Measurements from ENCODE around the gene PLAAT3. TPM values are rescaled to one million over a fixed set of nuclear protein-coding genes. Genes with fewer than 3 reads are reported as not detected.
"Not testable (repeated sequence)": the region's sequence is repeated elsewhere in the genome, so short reads cannot be mapped to it uniquely, and the experiment has no call there.

The PLAAT3 gene
- total and polyA plus RNA-seq, 2 of the 8 experiments (the other 6 are each of a cell fraction or from before 2014, with no cell fraction given): 109 to 190 TPM

GRCh38 chr11:63551091-63551888, 62.9 kb downstream of the PLAAT3 start (continued):
- no peak for TF ChIP-seq CTCF (IDR thresholded peaks at IDR 0.05; ENCODE audit: control extremely low read depth in 1 of 3, insufficient read depth in 1 of 3, low read depth in 1 of 3, low read length in 3 of 3)

GRCh38 chr11:63550156-63550700, 64.0 kb downstream of the PLAAT3 start:
- H3K14ac ChIP-seq (ENCODE audit: insufficient read length); H3K79me2 ChIP-seq (ENCODE audit: control insufficient read depth in 1 of 2, insufficient read depth in 2 of 2, low read length in 2 of 2); H3K4me3 ChIP-seq (ENCODE audit: extremely low read depth in 1 of 4, insufficient read depth in 2 of 4, low read depth in 3 of 4, low read length in 4 of 4); H2BK20ac ChIP-seq (ENCODE audit: low read length); H4K91ac ChIP-seq (replicated peaks; ENCODE audit: insufficient read length, low read length); H3K4me1 ChIP-seq (replicated peaks in 1 of 4; ENCODE audit: control insufficient read depth in 3 of 4, insufficient read depth in 4 of 4, low read length in 3 of 4); H3K27me3 ChIP-seq (replicated peaks in 1 of 4; ENCODE audit: control insufficient read depth in 3 of 4, extremely low read depth in 1 of 4, insufficient read depth in 3 of 4, low read length in 3 of 4); H2BK5ac ChIP-seq (ENCODE audit: low read depth, low read length); H3K4me2 ChIP-seq (ENCODE audit: insufficient read depth in 1 of 2, low read depth in 2 of 2, low read length in 2 of 2); H2BK120ac ChIP-seq (replicated peaks; ENCODE audit: low read depth, low read length); H3K9me3 ChIP-seq (ENCODE audit: insufficient read depth in 2 of 2, low read depth in 1 of 2, low read length in 1 of 2); H4K8ac ChIP-seq (ENCODE audit: extremely low read depth, insufficient read depth, low read length); H3K27ac ChIP-seq (ENCODE audit: low read depth, low read length); H3K9ac ChIP-seq (replicated peaks in 1 of 4; ENCODE audit: extremely low read depth in 1 of 4, low read depth in 3 of 4, low read length in 3 of 4); H2BK12ac ChIP-seq (ENCODE audit: low read depth, low read length); H3K4ac ChIP-seq (replicated peaks; ENCODE audit: insufficient read length, low read depth, low read length); H2AFZ ChIP-seq (ENCODE audit: low read length); H3K79me1 ChIP-seq (ENCODE audit: low read depth, low read length); H2BK15ac ChIP-seq (ENCODE audit: low read length); H4K5ac ChIP-seq (ENCODE audit: insufficient read length, low read depth, low read length); H3K56ac ChIP-seq (replicated peaks; ENCODE audit: insufficient read length, low read depth, low read length); H3K23me2 ChIP-seq (ENCODE audit: low read depth, low read length); H4K20me1 ChIP-seq (replicated peaks in 1 of 2; ENCODE audit: control insufficient read depth in 1 of 2, insufficient read depth in 2 of 2, low read length in 2 of 2); H3K36me3 ChIP-seq (ENCODE audit: control insufficient read depth in 2 of 4, insufficient read depth in 4 of 4, low read length in 3 of 4); POLR2A ChIA-PET (ENCODE audit: partially characterized antibody); H3K18ac ChIP-seq (ENCODE audit: extremely low read depth, low read length); H3K23ac ChIP-seq (ENCODE audit: insufficient read length); H2AK5ac ChIP-seq (ENCODE audit: low read depth, low read length); DNase-seq (ENCODE audit: low read depth in 1 of 2, low spot score in 2 of 2); FAIRE-seq: not testable (repeated sequence)
- CTCF ChIA-PET (ENCODE audit: partially characterized antibody): interaction anchor here (1.3 to 1.9 kb wide), 2 partner anchors 14 to 21 kb away, joined by 3 to 5 read pairs; partner anchors contain the start of gene PLAAT4
- WGBS, 2 experiments (ENCODE audit: extremely low coverage in 1 of 2, insufficient coverage in 1 of 2, insufficient read length in 1 of 2, insufficient replicate concordance in 2 of 2, low coverage in 1 of 2, low lambda C conversion rate in 2 of 2, missing lambda C conversion rate in 1 of 2): 81% methylated on average over 17 of the region's 31 CpGs; no CpG with 5 or more reads in 1 of the 2 experiments
